Right lobe of liver (tissue), 6 donors: ENCODE measurements around the gene TNRC18. TPM values are rescaled to one million over a fixed set of nuclear protein-coding genes. Genes with fewer than 3 reads are reported as not detected.

Experiments used
- ATAC-seq, 4 donors: fragments of 200-7000 bp; cut with Tn5 transposase; one replicate each; pipeline ENCODE4 v1.9.1; 2020; ENCODE audit warnings: mild to moderate bottlenecking in 4 of 4, moderate library complexity in 4 of 4
- DNase-seq, 3 donors: peaks; one replicate each; pipeline ENCODE4 v3.0.0-alpha.2; 2020
- H3K27ac ChIP-seq, 3 donors: fragments of 200-600 bp; one replicate each; pipeline ENCODE4 v1.8.0; 2022
- H3K27me3 ChIP-seq, 2 donors: fragments of 200-600 bp; one replicate each; pipeline ENCODE4 v1.8.0; 2022
- H3K36me3 ChIP-seq, 4 donors: fragments of 200-600 bp; sonication (generic) in 1 of 4; one replicate each; pipeline versions ENCODE4 v1.5.1 to v1.8.0; 2017 to 2022; ENCODE audit warnings: control low read depth in 1 of 4
- H3K4me1 ChIP-seq, 4 donors: fragments of 200-600 bp; sonication (generic) in 1 of 4; one replicate each; pipeline versions ENCODE4 v1.5.1 to v1.8.0; 2017 to 2022; ENCODE audit warnings: control low read depth in 1 of 4
- H3K4me3 ChIP-seq, 3 donors: fragments of 200-600 bp; one replicate each; pipeline ENCODE4 v1.8.0; 2022
- H3K9me3 ChIP-seq, 4 donors: fragments of 200-600 bp; sonication (generic) in 1 of 4; one replicate each; pipeline versions ENCODE4 v1.5.1 to v1.8.0; 2017 to 2022; ENCODE audit warnings: control low read depth in 1 of 4
- CTCF ChIP-seq, 4 donors: fragments of 200-600 bp in 3 of 4; fragments of 450-650 bp in 1 of 4; IDR thresholded peaks; one replicate each; pipeline versions ENCODE4 v1.5.1 to v1.8.0; 2016 to 2022; ENCODE audit warnings: antibody characterized with exemption in 4 of 4, mild to moderate bottlenecking in 2 of 4
- POLR2A ChIP-seq: fragments of 450-650 bp; IDR thresholded peaks from one replicate; pipeline ENCODE4 v1.6.1; 2017; ENCODE audit warnings: antibody characterized with exemption, mild to moderate bottlenecking
- WGBS: methylation state at CpG from one replicate; pipeline ENCODE4 v1.1.6; 2018; ENCODE audit warnings: low coverage, low lambda C conversion rate; ENCODE audit not compliant: insufficient coverage; ENCODE audit errors: missing lambda C conversion rate; 5-methylcytosine and 5-hydroxymethylcytosine counted together
- intact Hi-C, 2 donors: fragments of 100-400 bp; cut with DNase I; formaldehyde crosslinking; loops; one replicate each; pipeline versions ENCODE4 v1.11.2 to v1.14.1; 2022
- total RNA-seq, 6 experiments: library from RNA; depleted of rRNA in 2 of 6; stranded (reverse); fragments of >200 nt in 2 of 6; fragmentation: NEBNext Ultra II Directional in 3 of 6; extraction: Animal tissue kit (Norgen Biotek cat#: 25700) in 3 of 6; gene quantifications; one replicate each; pipeline versions ENCODE4 v1.1.0 to v1.2.4, GENCODE V29; 2016 to 2023
- donor health status: DM: no; HTN: yes; CAD: no.
- donor health status: DM: no; HTN: no; CAD: no.
- donor health status: DM: no; HTN: no; CAD: no.
- donor health status: DM: no; HTN: yes; CAD: no.
- donor health status: DM: no; HTN: yes; CAD: no.

TNRC18 gene
- total RNA-seq, 6 experiments from 2014 or later: 27.0 to 36.9 (median 30.5) TPM

GRCh38 chr7:5433181-5433580, 9.5 kb upstream of the TNRC18 start:
- H3K27ac ChIP-seq: no peak overlapping the region
- ATAC-seq (peak; percentile 46 to 61 (median 58)), DNase-seq (peak; percentile 71 to 89 (median 86))
- 0% methylated on average over 1 of the region's 3 CpGs for WGBS
- no peaks in the 10 kb centered on the region for H3K9me3 ChIP-seq
- no peaks in the 10 kb centered on the region for H3K27me3 ChIP-seq
- H3K4me1 ChIP-seq: peaks cover 0 to 9% (median 2%) of the 10 kb centered on the region in 4 donors
- intact Hi-C loops: no loop called here
- no peak for TF ChIP-seq POLR2A
- no peak for TF ChIP-seq CTCF (IDR thresholded peaks at IDR 0.05)
- no peaks in the 10 kb centered on the region for H3K36me3 ChIP-seq
- H3K4me3 ChIP-seq: no peak overlapping the region

GRCh38 chr7:5432691-5433090, 9.1 kb upstream of the TNRC18 start:
- intact Hi-C loops: no loop called here
- no peak for TF ChIP-seq POLR2A
- Histone ChIP-seq H3K4me3 (no peak overlapping the region), H3K9me3 (no peaks in the 10 kb centered on the region), H3K27me3 (no peaks in the 10 kb centered on the region), H3K36me3 (no peaks in the 10 kb centered on the region), H3K27ac (no peak overlapping the region), H3K4me1 (peaks cover 0 to 9% (median 2%) of the 10 kb centered on the region in 4 donors)
- 80% methylated on average over 2 of the region's 3 CpGs for WGBS
- DNase-seq: no peak
- no peak for ATAC-seq

GRCh38 chr7:5431560-5432015, 8.0 kb upstream of the TNRC18 start:
- Histone ChIP-seq H3K4me1 (peaks cover 0 to 9% (median 2%) of the 10 kb centered on the region in 4 donors), H3K36me3 (no peaks in the 10 kb centered on the region), H3K4me3 (no peak overlapping the region), H3K9me3 (no peaks in the 10 kb centered on the region), H3K27me3 (no peaks in the 10 kb centered on the region), H3K27ac (no peak overlapping the region)
- WGBS: 73% methylated on average over 3 of the region's 4 CpGs
- intact Hi-C loops: no loop called here
- no peak for ATAC-seq
- TF ChIP-seq POLR2A: no peak
- no peak for DNase-seq

- TF ChIP-seq POLR2A (no peak), CTCF (IDR thresholded peaks at IDR 0.05) (no peak)
- peak overlapping the region in 1 of 3 donors; percentile 92 for H3K4me3 ChIP-seq
These were observed 6.9 kb upstream of the TNRC18 start for GRCh38 chr7:5430612-5430947.

GRCh38 chr7:5429857-5430611, 6.4 kb upstream of the TNRC18 start:
- peak; percentile 71 to 87 (median 84) for DNase-seq
- WGBS: 20% methylated on average over 9 of the region's 30 CpGs
- Histone ChIP-seq H3K36me3 (no peaks in the 10 kb centered on the region), H3K27me3 (no peaks in the 10 kb centered on the region), H3K4me3 (peak overlapping the region; percentile 67 to 92 (median 91)), H3K9me3 (no peaks in the 10 kb centered on the region), H3K4me1 (peaks cover 0 to 9% (median 2%) of the 10 kb centered on the region in 4 donors), H3K27ac (peak overlapping the region; percentile 98 to 99 (median 98))
- intact Hi-C loops: no loop called here
- ATAC-seq: peak; percentile 9 to 55 (median 26)
- no peak for TF ChIP-seq POLR2A

More at GRCh38 chr7:5430612-5430947, 6.9 kb upstream of the TNRC18 start:
- no peaks in the 10 kb centered on the region for H3K36me3 ChIP-seq
- no peak for ATAC-seq
- H3K9me3 ChIP-seq: no peaks in the 10 kb centered on the region
- peaks cover 0 to 9% (median 2%) of the 10 kb centered on the region in 4 donors for H3K4me1 ChIP-seq
- WGBS: 60% methylated on average over 3 of the region's 5 CpGs
- intact Hi-C loops: no loop called here
- no peak for DNase-seq
- no peaks in the 10 kb centered on the region for H3K27me3 ChIP-seq
- peak overlapping the region in 1 of 3 donors; percentile 98 for H3K27ac ChIP-seq

GRCh38 chr7:5429253-5429856, 5.7 kb upstream of the TNRC18 start:
- Histone ChIP-seq H3K4me1 (peaks cover 0 to 9% (median 2%) of the 10 kb centered on the region in 4 donors), H3K27me3 (no peaks in the 10 kb centered on the region), H3K4me3 (peak overlapping the region; percentile 67 to 92 (median 91)), H3K9me3 (no peaks in the 10 kb centered on the region), H3K27ac (peak overlapping the region; percentile 98 to 99 (median 98)), H3K36me3 (no peaks in the 10 kb centered on the region)
- peak; percentile 55 to 72 (median 70) for DNase-seq
- no peak for TF ChIP-seq POLR2A
- TF ChIP-seq CTCF (IDR thresholded peaks at IDR 0.05): no peak
- peak; percentile 0 to 10 (median 0) for ATAC-seq
- WGBS: 3% methylated on average over 18 of the region's 31 CpGs
- intact Hi-C loops: no loop called here
